KMS-11 (cell line): ENCODE results near the gene IFT122.
"Not testable (repeated sequence)": the region's sequence is repeated elsewhere in the genome, so short reads cannot be mapped to it uniquely, and the experiment has no call there.

Experiments
- H2AFZ ChIP-seq: fragments of 200-600 bp; sonication (generic); 2 replicates; pipeline ENCODE4 v1.6.1; 2016; ENCODE audit warnings: antibody characterized with exemption, mixed run types, low read depth
- H3K27ac ChIP-seq: fragments of 200-600 bp; sonication (generic); 2 replicates; pipeline ENCODE4 v1.6.1; 2016; ENCODE audit warnings: mild to moderate bottlenecking, mixed run types
- H3K27me3 ChIP-seq: fragments of 200-600 bp; sonication (generic); 2 replicates; pipeline ENCODE4 v1.6.1; 2017; ENCODE audit warnings: mild to moderate bottlenecking, low read depth, mixed run types, moderate library complexity; ENCODE audit not compliant: insufficient read depth
- H3K36me3 ChIP-seq: fragments of 200-600 bp; sonication (generic); 2 replicates; pipeline ENCODE4 v1.6.1; 2017; ENCODE audit warnings: mild to moderate bottlenecking, mixed run types; ENCODE audit not compliant: insufficient read depth
- H3K4me1 ChIP-seq: fragments of 200-600 bp; sonication (generic); 2 replicates; pipeline ENCODE4 v1.6.1; 2016; ENCODE audit warnings: mild to moderate bottlenecking, low read depth, mixed run types; ENCODE audit not compliant: poor library complexity, severe bottlenecking
- H3K4me2 ChIP-seq: fragments of 200-600 bp; sonication (generic); 2 replicates; pipeline ENCODE4 v1.7.0; 2016; ENCODE audit warnings: mild to moderate bottlenecking, mixed run types
- H3K4me3 ChIP-seq: fragments of 200-600 bp; sonication (generic); IDR thresholded peaks from 2 replicates; pipeline ENCODE4 v1.6.1; 2017; ENCODE audit warnings: low read depth, low read length, mixed read lengths; ENCODE audit not compliant: insufficient read depth
- H3K79me2 ChIP-seq: fragments of 200-600 bp; sonication (generic); 2 replicates; pipeline ENCODE4 v1.6.1; 2016; ENCODE audit warnings: low read depth, mixed run types; ENCODE audit not compliant: insufficient read depth
- H3K9ac ChIP-seq: fragments of 200-600 bp; sonication (generic); 2 replicates; pipeline ENCODE4 v1.6.1; 2016; ENCODE audit warnings: mild to moderate bottlenecking, mixed run types
- H4K20me1 ChIP-seq: fragments of 200-600 bp; sonication (generic); 2 replicates; pipeline ENCODE4 v1.6.1; 2016; ENCODE audit warnings: mild to moderate bottlenecking, mixed run types; ENCODE audit not compliant: insufficient read depth
- TF ChIP-seq, protein P1 (sequence below): fragments of 200-600 bp; sonication (generic); conservative IDR thresholded peaks from 2 replicates; pipeline ENCODE4 v1.6.1; 2017; ENCODE audit warnings: low read depth, mild to moderate bottlenecking, antibody characterized with exemption, low read length, moderate library complexity, mixed read lengths

IFT122 gene

GRCh38 chr3:129497876-129498275, 57.9 kb downstream of the IFT122 start:
- not testable (repeated sequence) for H3K4me3 ChIP-seq, H2AFZ ChIP-seq, H4K20me1 ChIP-seq, H3K27me3 ChIP-seq, H3K36me3 ChIP-seq, H3K79me2 ChIP-seq, H3K4me2 ChIP-seq, H3K27ac ChIP-seq, H3K9ac ChIP-seq
- H3K4me1 ChIP-seq, result peaks cover 20% of the 10 kb centered on the region

- not testable (repeated sequence) for H3K4me3 ChIP-seq, H3K9ac ChIP-seq, H3K27me3 ChIP-seq, H3K4me2 ChIP-seq, H3K79me2 ChIP-seq, H3K27ac ChIP-seq, H4K20me1 ChIP-seq, H2AFZ ChIP-seq, H3K36me3 ChIP-seq
- peaks cover 30% of the 10 kb centered on the region for H3K4me1 ChIP-seq
These were observed 58.8 kb downstream of the IFT122 start for GRCh38 chr3:129498603-129499488.

- not testable (repeated sequence) for H4K20me1 ChIP-seq, H3K27ac ChIP-seq, H3K4me3 ChIP-seq, H2AFZ ChIP-seq, H3K79me2 ChIP-seq, H3K4me2 ChIP-seq, H3K36me3 ChIP-seq, H3K9ac ChIP-seq, H3K27me3 ChIP-seq
- H3K4me1 ChIP-seq, result peaks cover 39% of the 10 kb centered on the region
These were observed 59.7 kb downstream of the IFT122 start for GRCh38 chr3:129499604-129500333.

DNA sequence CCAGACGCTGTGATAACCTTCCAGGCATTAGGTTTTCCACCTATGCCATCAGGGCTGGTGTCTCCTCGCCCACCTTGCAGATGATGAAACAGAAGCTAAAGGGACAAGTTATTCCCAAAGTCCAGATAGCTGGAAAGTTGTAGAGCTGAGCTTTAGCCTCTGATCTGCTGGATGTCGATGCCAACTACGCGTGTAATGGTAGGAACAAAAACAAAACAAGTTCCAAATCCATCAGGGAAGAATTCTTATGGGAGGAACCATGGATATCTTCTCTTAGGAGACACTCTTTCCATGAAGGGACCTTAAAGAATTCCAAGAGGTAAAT, 60.3 kb downstream of the IFT122 start:
- TF ChIP-seq, protein P1, sequence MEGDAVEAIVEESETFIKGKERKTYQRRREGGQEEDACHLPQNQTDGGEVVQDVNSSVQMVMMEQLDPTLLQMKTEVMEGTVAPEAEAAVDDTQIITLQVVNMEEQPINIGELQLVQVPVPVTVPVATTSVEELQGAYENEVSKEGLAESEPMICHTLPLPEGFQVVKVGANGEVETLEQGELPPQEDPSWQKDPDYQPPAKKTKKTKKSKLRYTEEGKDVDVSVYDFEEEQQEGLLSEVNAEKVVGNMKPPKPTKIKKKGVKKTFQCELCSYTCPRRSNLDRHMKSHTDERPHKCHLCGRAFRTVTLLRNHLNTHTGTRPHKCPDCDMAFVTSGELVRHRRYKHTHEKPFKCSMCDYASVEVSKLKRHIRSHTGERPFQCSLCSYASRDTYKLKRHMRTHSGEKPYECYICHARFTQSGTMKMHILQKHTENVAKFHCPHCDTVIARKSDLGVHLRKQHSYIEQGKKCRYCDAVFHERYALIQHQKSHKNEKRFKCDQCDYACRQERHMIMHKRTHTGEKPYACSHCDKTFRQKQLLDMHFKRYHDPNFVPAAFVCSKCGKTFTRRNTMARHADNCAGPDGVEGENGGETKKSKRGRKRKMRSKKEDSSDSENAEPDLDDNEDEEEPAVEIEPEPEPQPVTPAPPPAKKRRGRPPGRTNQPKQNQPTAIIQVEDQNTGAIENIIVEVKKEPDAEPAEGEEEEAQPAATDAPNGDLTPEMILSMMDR, result no peak
- no peaks in the 10 kb centered on the region for H3K36me3 ChIP-seq

DNA sequence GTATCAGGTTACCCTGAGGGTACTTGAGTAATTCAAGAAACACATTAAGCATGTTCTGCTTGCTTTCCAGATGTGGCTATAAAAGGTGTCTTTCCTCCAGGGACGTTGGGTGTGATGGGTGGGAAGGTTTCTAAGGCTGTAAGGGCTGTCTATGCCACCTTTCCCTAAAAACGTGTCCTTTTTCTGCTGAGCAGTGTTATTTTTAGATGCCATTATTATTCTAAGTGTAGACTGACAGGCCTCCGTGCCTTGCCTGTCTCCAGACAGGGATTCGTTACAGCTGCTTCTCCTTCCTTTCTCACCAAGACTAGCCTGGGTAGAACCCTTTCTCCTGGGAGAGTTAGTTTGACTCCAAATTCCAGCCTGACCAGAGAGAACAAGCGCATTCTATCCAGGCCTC, 61.6 kb downstream of the IFT122 start:
- H3K9ac ChIP-seq, result no peak overlapping the region
- no peak overlapping the region for H2AFZ ChIP-seq

More for the DNA sequence above, 60.3 kb downstream of the IFT122 start:
- no peak overlapping the region for H3K9ac ChIP-seq
- H3K4me2 ChIP-seq, result no peak overlapping the region
- H3K27ac ChIP-seq, result no peak overlapping the region
- no peak overlapping the region for H3K4me3 ChIP-seq
- H3K27me3 ChIP-seq, result no peaks in the 10 kb centered on the region
- no peak overlapping the region for H2AFZ ChIP-seq
- no peaks in the 10 kb centered on the region for H4K20me1 ChIP-seq
- H3K79me2 ChIP-seq, result no peaks in the 10 kb centered on the region
- H3K4me1 ChIP-seq, result peaks cover 45% of the 10 kb centered on the region

More for the DNA sequence above, 61.6 kb downstream of the IFT122 start:
- Histone ChIP-seq H3K36me3 (no peaks in the 10 kb centered on the region), H3K27ac (no peak overlapping the region), H3K4me3 (no peak overlapping the region), H3K79me2 (no peaks in the 10 kb centered on the region), H3K27me3 (no peaks in the 10 kb centered on the region), H3K4me1 (peaks cover 58% of the 10 kb centered on the region), H3K4me2 (peak overlapping the region; percentile 4; the same call in 1 of the 2 replicates), H4K20me1 (no peaks in the 10 kb centered on the region)
- TF ChIP-seq, protein P1, result no peak
